A673 (cell line): ENCODE measurements around the gene RASD1. TPM values are rescaled to one million over a fixed set of nuclear protein-coding genes. Genes with fewer than 3 reads are reported as not detected.

Experiments used
- BruUV-seq: library from RNA; stranded (reverse); fragments of 400-500 nt; replicated peaks from 2 replicates; lab custom pipeline; 2021; lab: Mats Ljungman, UMichigan
- CTCF ChIA-PET: fragments of 300-600 bp; sonication (Branson Sonifier 250); formaldehyde crosslinking; loops from one replicate; lab custom pipeline; 2022; ENCODE audit warnings: antibody characterized with exemption; lab: Charles Lee
- POLR2A ChIA-PET: fragments of 300-600 bp; sonication (Branson Sonifier 250); formaldehyde crosslinking; loops from one replicate; lab custom pipeline; 2022; ENCODE audit warnings: antibody characterized with exemption; ENCODE audit not compliant: low non-redundant PET; lab: Charles Lee
- DNase-seq: peaks from one replicate; pipeline ENCODE4 v3.0.0-alpha.2; 2015; ENCODE audit warnings: low spot score
- H3K27ac ChIP-seq: fragments of 200-600 bp; sonication (generic); 2 replicates; pipeline ENCODE4 v1.5.1; 2016; ENCODE audit warnings: mixed run types, low read depth, mild to moderate bottlenecking, mixed read lengths, antibody characterized with exemption, low read length; ENCODE audit not compliant: poor library complexity, severe bottlenecking
- H3K27me3 ChIP-seq: fragments of 200-600 bp; sonication (generic); replicated peaks from 2 replicates; pipeline ENCODE4 v1.6.1; 2017; ENCODE audit warnings: mixed run types, low read depth, mild to moderate bottlenecking, mixed read lengths, antibody characterized with exemption, low read length; ENCODE audit not compliant: insufficient read depth, poor library complexity
- H3K36me3 ChIP-seq: fragments of 200-600 bp; sonication (generic); 2 replicates; pipeline ENCODE4 v1.6.1; 2016; ENCODE audit warnings: mixed run types, mild to moderate bottlenecking, mixed read lengths, antibody characterized with exemption, low read length; ENCODE audit not compliant: insufficient read depth, poor library complexity, severe bottlenecking
- H3K4me1 ChIP-seq: fragments of 200-600 bp; sonication (generic); 2 replicates; pipeline ENCODE4 v1.6.1; 2017; ENCODE audit warnings: mixed run types, mild to moderate bottlenecking, mixed read lengths, antibody characterized with exemption, low read length; ENCODE audit not compliant: insufficient read depth, poor library complexity, severe bottlenecking
- H3K4me3 ChIP-seq: fragments of 200-600 bp; sonication (generic); 2 replicates; pipeline ENCODE4 v1.5.1; 2016; ENCODE audit warnings: low read depth, mixed run types, mild to moderate bottlenecking, mixed read lengths, low read length; ENCODE audit not compliant: poor library complexity, severe bottlenecking
- H3K9me3 ChIP-seq: fragments of 200-600 bp; sonication (generic); 2 replicates; pipeline ENCODE4 v1.6.1; 2016; ENCODE audit warnings: mixed run types, low read depth, mild to moderate bottlenecking, mixed read lengths, antibody characterized with exemption, low read length; ENCODE audit not compliant: poor library complexity, severe bottlenecking
- CTCF ChIP-seq: fragments of 300-800, 200-600 bp; sonication (generic); conservative IDR thresholded peaks from 2 replicates; pipeline ENCODE4 v1.5.1; 2017; ENCODE audit warnings: low read depth, mild to moderate bottlenecking, antibody characterized with exemption, low read length, moderate library complexity, mixed read lengths
- EZH2 ChIP-seq: fragments of 200-600 bp; sonication (generic); IDR thresholded peaks from 2 replicates; pipeline ENCODE4 v1.6.1; 2017; ENCODE audit warnings: borderline replicate concordance, low read depth, mild to moderate bottlenecking, mixed read lengths, antibody characterized with exemption, low read length; ENCODE audit not compliant: poor library complexity, severe bottlenecking
- intact Hi-C: fragments of 100-400 bp; cut with micrococcal nuclease; formaldehyde crosslinking; loops from one replicate; pipeline ENCODE4 v1.10.0; 2022; ENCODE audit not compliant: unreplicated experiment
- total RNA-seq: library from RNA; stranded (reverse); gene quantifications from 2 replicates; pipeline ENCODE4 v1.2.3, GENCODE V29; 2021

RASD1 gene
- total RNA-seq, 1 experiment from 2014 or later, result 0.21 TPM

- intact Hi-C loops, result loop anchor here (1.0 to 10.0 kb wide), 6 partner anchors 73 to 537 kb away; partner anchors contain the start of genes ATPAF2 and GID4
- DNase-seq, result no peak
- H3K27ac ChIP-seq, result no peak overlapping the region
- CTCF ChIA-PET, result interaction anchor here (2.3 kb wide), 1 partner anchor 71 kb away, joined by 26 read pairs; no protein-coding TSS in a partner anchor
- H3K9me3 ChIP-seq, result no peaks in the 10 kb centered on the region
- no TSS peak for BruUV-seq
- H3K4me3 ChIP-seq, result no peak overlapping the region
- TF ChIP-seq EZH2 (no peak), CTCF (no peak)
- POLR2A ChIA-PET, result no interaction called here
- peaks cover 34% of the 10 kb centered on the region for H3K4me1 ChIP-seq
- H3K36me3 ChIP-seq, result no peaks in the 10 kb centered on the region
- peaks cover 13% of the 10 kb centered on the region for H3K27me3 ChIP-seq
These were observed 1.8 kb upstream of the RASD1 start for GRCh38 chr17:17497845-17498520.

GRCh38 chr17:17497065-17497844, 1.1 kb upstream of the RASD1 start:
- H3K9me3 ChIP-seq, result no peaks in the 10 kb centered on the region
- H3K27me3 ChIP-seq, result peaks cover 13% of the 10 kb centered on the region
- BruUV-seq, result no TSS peak
- H3K4me3 ChIP-seq, result peak overlapping the region; percentile 71
- peaks cover 36% of the 10 kb centered on the region for H3K4me1 ChIP-seq
- H3K27ac ChIP-seq, result no peak overlapping the region
- no peak for DNase-seq
- intact Hi-C loops, result loop anchor here (1.0 to 10.0 kb wide), 6 partner anchors 74 to 538 kb away; partner anchors contain the start of genes ATPAF2 and GID4
- peaks cover 2% of the 10 kb centered on the region for H3K36me3 ChIP-seq
- ChIA-PET POLR2A (no interaction called here), CTCF (interaction anchor here (0.6 to 2.3 kb wide), 9 partner anchors 15 to 422 kb away, joined by 3 to 26 read pairs (median 3); no protein-coding TSS in a partner anchor)
- TF ChIP-seq CTCF (no peak), EZH2 (no peak)

- POLR2A ChIA-PET, result no interaction called here
- Histone ChIP-seq H3K36me3 (peaks cover 9% of the 10 kb centered on the region), H3K27ac (no peak overlapping the region), H3K4me3 (peak overlapping the region; percentile 71), H3K4me1 (peaks cover 36% of the 10 kb centered on the region), H3K27me3 (peaks cover 13% of the 10 kb centered on the region), H3K9me3 (no peaks in the 10 kb centered on the region)
- intact Hi-C loops, result loop anchor here (2.0 to 10.0 kb wide), 5 partner anchors 75 to 539 kb away; partner anchors contain the start of genes ATPAF2 and GID4
- BruUV-seq, result no TSS peak
- CTCF ChIA-PET, result interaction anchor here (0.6 to 2.3 kb wide), 3 partner anchors 73 to 498 kb away, joined by 3 to 26 read pairs (median 11); no protein-coding TSS in a partner anchor
- TF ChIP-seq CTCF (no peak), EZH2 (no peak)
- DNase-seq, result peak; percentile 21
These were observed 533 bp downstream of the RASD1 start for GRCh38 chr17:17495536-17496188.
